ENCODE data around the gene PLCB4.

GRCh38 chr20:9160757-9161156, 91.9 kb downstream of the PLCB4 start:
- TF ChIP-seq POLR2AphosphoS5 (IDR thresholded peaks at IDR 0.05; ENCODE audit: low read depth, low read length) (no peak), SIN3A (IDR thresholded peaks at IDR 0.05; ENCODE audit: borderline replicate concordance, insufficient read depth, low read length) (no peak), TAF1 (IDR thresholded peaks at IDR 0.05; ENCODE audit: borderline replicate concordance, insufficient read depth, low read length) (no peak), REST (IDR thresholded peaks at IDR 0.05; ENCODE audit: insufficient read depth in 1 of 2, low read depth in 2 of 2, low read length in 2 of 2) (no peak), FOXP2 (optimal IDR thresholded peaks at IDR 0.05; ENCODE audit: borderline replicate concordance, extremely low read depth, extremely low read length, insufficient read depth) (no peak)

Measured in PFSK-1 (cell line).